Lower leg skin (tissue), 4 donors: ENCODE data around the gene ARMC5. TPM values are rescaled to one million over a fixed set of nuclear protein-coding genes. Genes with fewer than 3 reads are reported as not detected.
"Not testable (repeated sequence)": the region's sequence is repeated elsewhere in the genome, so short reads cannot be mapped to it uniquely, and the experiment has no call there.

Experiments
- DNase-seq, 2 donors: peaks; one replicate each; pipeline ENCODE4 v3.0.0-alpha.2; 2019; ENCODE audit warnings: low spot score in 2 of 2
- H3K4me3 ChIP-seq: fragments of 200-600 bp; sonication (generic); 2 replicates; pipeline ENCODE4 v1.5.1; 2017; ENCODE audit warnings: mild to moderate bottlenecking, low read depth; ENCODE audit not compliant: poor library complexity, severe bottlenecking
- POLR2A ChIP-seq, 2 donors: fragments of 450-650 bp; IDR thresholded peaks; one replicate each; pipeline ENCODE4 v1.6.1; 2016 to 2017; ENCODE audit warnings: antibody characterized with exemption in 2 of 2, mild to moderate bottlenecking in 1 of 2, moderate library complexity in 1 of 2
- WGBS, 2 donors: methylation state at CpG; one replicate each; pipeline ENCODE4 v1.1.5; 2018; 5-methylcytosine and 5-hydroxymethylcytosine counted together
- intact Hi-C: fragments of 100-400 bp; cut with DNase I; formaldehyde crosslinking; loops from one replicate; pipeline ENCODE4 v1.15.0; 2023; ENCODE audit warnings: low total_unique reads
- total RNA-seq, 4 donors: library from RNA; depleted of rRNA; stranded (reverse); fragments of >200 nt; gene quantifications; one replicate each; pipeline ENCODE4 v1.1.0, GENCODE V29; 2016
- TF ChIP-seq, protein P1 (sequence below), 3 donors: fragments of 450-650 bp; IDR thresholded peaks; one replicate each; pipeline ENCODE4 v1.5.1; 2016; ENCODE audit warnings: antibody characterized with exemption in 3 of 3, mild to moderate bottlenecking in 3 of 3, moderate library complexity in 2 of 3

ARMC5 gene
- total RNA-seq, 4 donors from 2014 or later = 11.2 to 13.8 (median 13.3) TPM

DNA sequence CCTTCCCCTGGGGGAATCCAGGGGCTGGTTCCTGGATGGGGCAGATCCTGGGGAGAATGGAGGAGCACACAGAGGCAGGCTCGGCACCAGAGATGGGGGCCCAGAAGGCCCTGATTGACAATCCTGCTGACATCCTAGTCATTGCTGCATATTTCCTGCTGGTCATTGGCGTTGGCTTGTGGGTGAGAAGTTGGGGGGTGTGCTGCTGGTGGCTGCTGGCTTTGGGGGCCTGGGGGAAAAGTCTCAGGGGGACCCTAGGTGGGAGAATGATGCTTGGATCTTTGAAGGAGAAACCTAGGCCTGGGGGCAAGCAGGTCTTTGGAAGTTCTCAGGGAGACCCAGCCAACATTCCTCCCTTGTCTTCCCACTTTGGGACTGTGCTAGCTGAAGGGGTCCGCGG, 23.8 kb downstream of the ARMC5 start, which contains the start of gene SLC5A2:
Gene SLC5A2 (plus strand): TSS at position 43 of the 400 bp plus-strand sequence. CDS start 14 bp downstream, at position 57.
- WGBS, 2 donors = 93 to 96% methylated on average over 3 to 4 of the region's 4 CpGs
- intact Hi-C loops = no loop called here
- no peak for TF ChIP-seq POLR2A (IDR thresholded peaks at IDR 0.05)
- TF ChIP-seq, protein P1, sequence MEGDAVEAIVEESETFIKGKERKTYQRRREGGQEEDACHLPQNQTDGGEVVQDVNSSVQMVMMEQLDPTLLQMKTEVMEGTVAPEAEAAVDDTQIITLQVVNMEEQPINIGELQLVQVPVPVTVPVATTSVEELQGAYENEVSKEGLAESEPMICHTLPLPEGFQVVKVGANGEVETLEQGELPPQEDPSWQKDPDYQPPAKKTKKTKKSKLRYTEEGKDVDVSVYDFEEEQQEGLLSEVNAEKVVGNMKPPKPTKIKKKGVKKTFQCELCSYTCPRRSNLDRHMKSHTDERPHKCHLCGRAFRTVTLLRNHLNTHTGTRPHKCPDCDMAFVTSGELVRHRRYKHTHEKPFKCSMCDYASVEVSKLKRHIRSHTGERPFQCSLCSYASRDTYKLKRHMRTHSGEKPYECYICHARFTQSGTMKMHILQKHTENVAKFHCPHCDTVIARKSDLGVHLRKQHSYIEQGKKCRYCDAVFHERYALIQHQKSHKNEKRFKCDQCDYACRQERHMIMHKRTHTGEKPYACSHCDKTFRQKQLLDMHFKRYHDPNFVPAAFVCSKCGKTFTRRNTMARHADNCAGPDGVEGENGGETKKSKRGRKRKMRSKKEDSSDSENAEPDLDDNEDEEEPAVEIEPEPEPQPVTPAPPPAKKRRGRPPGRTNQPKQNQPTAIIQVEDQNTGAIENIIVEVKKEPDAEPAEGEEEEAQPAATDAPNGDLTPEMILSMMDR (IDR thresholded peaks at IDR 0.05) = no peak
- DNase-seq = no peak
- no peak within 1 kb of the TSS for H3K4me3 ChIP-seq

DNA sequence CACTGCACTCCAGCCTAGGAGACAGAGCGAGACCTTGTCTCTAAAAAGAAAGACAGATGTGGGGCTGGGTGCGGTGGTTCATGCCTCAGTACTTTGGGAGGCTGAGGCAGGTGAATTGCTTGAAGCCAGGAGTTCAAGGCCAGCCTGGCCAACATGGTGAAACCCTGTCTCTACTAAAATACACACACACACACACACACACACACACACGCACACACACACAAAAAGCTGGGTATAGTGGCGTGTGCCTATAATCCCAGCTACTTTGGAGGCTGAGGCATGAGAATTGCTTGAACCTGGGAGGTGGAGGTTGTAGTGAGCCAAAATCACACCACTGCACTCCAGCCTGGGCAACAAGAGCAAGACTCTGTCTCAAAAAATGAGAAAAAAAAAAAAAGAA, 24.7 kb downstream of the ARMC5 start:
- DNase-seq, intact Hi-C loops, H3K4me3 ChIP-seq: not testable (repeated sequence)
- WGBS, 2 donors = 94% methylated on average over 4 of the region's 4 CpGs

DNA sequence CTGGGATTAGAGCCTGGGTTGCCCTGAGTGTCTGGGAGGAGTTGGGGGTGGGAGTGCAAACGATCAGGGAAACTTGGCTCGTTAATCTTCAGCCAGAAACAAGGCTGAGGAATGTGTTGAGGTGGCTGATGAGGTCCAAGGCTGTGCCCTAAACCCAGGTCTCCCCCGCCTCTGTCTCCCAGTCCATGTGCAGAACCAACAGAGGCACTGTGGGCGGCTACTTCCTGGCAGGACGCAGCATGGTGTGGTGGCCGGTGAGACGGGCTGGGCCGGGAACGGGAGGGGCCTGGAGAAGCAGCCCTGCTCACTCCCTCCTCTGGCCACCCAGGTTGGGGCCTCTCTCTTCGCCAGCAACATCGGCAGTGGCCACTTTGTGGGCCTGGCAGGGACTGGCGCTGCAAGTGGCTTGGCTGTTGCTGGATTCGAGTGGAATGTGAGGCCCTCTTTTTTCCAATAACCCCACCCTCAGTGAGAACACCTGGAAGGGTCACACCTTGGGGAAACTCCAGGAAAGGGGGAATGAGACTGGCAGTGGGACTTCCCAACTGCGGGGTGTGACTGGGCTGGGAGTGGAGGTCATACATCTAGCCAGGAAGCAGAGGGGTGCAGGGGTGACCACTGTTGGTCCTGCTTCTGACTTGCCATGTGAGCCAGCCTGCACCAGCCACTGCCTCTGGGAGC, 25.3 kb downstream of the ARMC5 start:
- 48 to 55% methylated on average over 14 of the region's 14 CpGs for WGBS, 2 donors
- no peak overlapping the region for H3K4me3 ChIP-seq
- intact Hi-C loops = no loop called here
- DNase-seq = no peak
- no peak for TF ChIP-seq POLR2A (IDR thresholded peaks at IDR 0.05)
- TF ChIP-seq, protein P1 (IDR thresholded peaks at IDR 0.05) = no peak

DNA sequence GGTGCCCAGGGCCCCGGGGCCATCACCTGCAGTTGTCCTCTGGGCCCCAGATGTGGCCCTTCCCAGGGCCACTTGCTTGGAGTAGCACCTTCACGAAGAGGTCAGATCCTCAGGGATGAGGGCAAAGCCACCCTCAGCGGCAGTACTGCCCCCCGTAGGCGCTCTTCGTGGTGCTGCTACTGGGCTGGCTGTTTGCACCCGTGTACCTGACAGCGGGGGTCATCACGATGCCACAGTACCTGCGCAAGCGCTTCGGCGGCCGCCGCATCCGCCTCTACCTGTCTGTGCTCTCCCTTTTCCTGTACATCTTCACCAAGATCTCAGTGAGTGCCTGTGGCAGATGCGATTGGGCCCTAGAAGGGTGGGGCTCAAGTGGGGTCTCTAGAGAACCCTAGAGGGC, 26.3 kb downstream of the ARMC5 start:
- intact Hi-C loops = no loop called here
- no peak for DNase-seq

DNA sequence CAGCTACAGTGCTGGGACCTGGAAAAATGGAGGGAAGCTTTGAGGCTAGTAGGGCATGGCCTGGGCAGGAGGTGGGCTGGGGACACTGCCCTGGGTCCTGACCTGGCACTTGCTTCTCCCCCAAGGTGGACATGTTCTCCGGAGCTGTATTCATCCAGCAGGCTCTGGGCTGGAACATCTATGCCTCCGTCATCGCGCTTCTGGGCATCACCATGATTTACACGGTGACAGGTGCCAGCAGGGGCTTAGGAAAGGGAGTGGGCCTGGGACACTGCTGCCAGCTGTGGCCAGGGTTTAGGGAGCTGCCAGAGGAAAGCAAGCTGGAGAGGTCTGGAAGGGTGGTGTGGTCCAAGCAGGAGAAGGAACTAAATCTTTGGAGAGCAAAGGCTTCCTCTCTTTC, 26.7 kb downstream of the ARMC5 start:
- no peak overlapping the region for H3K4me3 ChIP-seq
- intact Hi-C loops = no loop called here
- TF ChIP-seq, protein P1 (IDR thresholded peaks at IDR 0.05) = no peak
- TF ChIP-seq POLR2A (IDR thresholded peaks at IDR 0.05) = no peak

More for the DNA sequence above, 26.3 kb downstream of the ARMC5 start:
- TF ChIP-seq POLR2A (IDR thresholded peaks at IDR 0.05) = no peak
- TF ChIP-seq, protein P1 (IDR thresholded peaks at IDR 0.05) = no peak
- 92 to 93% methylated on average over 14 to 17 of the region's 17 CpGs for WGBS, 2 donors
- no peak overlapping the region for H3K4me3 ChIP-seq

DNA sequence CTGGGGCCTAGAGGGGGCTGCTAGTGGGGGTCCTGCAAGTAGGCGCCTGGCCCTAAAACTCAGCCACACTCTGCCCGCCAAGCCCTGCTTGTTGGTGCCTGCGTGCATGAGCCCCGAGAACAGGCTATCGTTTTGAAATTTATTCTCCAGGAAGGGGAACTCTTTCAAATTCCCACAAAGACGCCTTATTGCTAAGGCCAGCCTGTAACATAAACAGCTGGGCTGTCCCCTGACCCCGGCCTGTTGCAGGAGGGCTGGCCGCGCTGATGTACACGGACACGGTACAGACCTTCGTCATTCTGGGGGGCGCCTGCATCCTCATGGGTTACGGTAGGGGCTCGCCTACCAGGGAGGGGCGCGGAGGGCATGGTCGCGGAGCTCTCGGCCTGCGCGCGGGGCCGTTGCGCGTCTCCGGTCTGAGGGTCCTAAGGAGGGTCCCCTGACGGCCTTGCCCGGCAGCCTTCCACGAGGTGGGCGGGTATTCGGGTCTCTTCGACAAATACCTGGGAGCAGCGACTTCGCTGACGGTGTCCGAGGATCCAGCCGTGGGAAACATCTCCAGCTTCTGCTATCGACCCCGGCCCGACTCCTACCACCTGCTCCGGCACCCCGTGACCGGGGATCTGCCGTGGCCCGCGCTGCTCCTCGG, 27.9 kb downstream of the ARMC5 start:
- no peak for DNase-seq
- TF ChIP-seq POLR2A (IDR thresholded peaks at IDR 0.05) = no peak
- TF ChIP-seq, protein P1 (IDR thresholded peaks at IDR 0.05) = no peak
- intact Hi-C loops = no loop called here
- H3K4me3 ChIP-seq = peak overlapping the region; percentile 28
- 8 to 13% methylated on average over 26 to 27 of the region's 48 CpGs for WGBS, 2 donors

More for the DNA sequence above, 26.7 kb downstream of the ARMC5 start:
- 99 to 100% methylated on average over 5 of the region's 5 CpGs for WGBS, 2 donors
- no peak for DNase-seq
